Body of pancreas (tissue), 4 donors: ENCODE measurements around the gene UFC1.

Source experiments
- CTCF ChIP-seq, 7 experiments: fragments of 450-650 bp in 4 of 7; fragments of 200-600 bp in 3 of 7; sonication (generic) in 3 of 7; IDR thresholded peaks; one replicate each; pipeline ENCODE4 v1.5.1; 2016 to 2019; ENCODE audit warnings: antibody characterized with exemption in 7 of 7
- POLR2A ChIP-seq, 3 donors: fragments of 450-650 bp; IDR thresholded peaks; one replicate each; pipeline ENCODE4 v1.6.1; 2016; ENCODE audit warnings: antibody characterized with exemption in 3 of 3, mild to moderate bottlenecking in 2 of 3

- TF ChIP-seq CTCF (IDR thresholded peaks at IDR 0.05) (no peak), POLR2A (IDR thresholded peaks at IDR 0.05) (no peak)
These were observed 10.0 kb downstream of the UFC1 start for GRCh38 chr1:161163793-161164192.
